ENCODE measurements around the gene TRIM67. TPM values are rescaled to one million over a fixed set of nuclear protein-coding genes. Genes with fewer than 3 reads are reported as not detected.

Gene TRIM67
- total and polyA plus RNA-seq, 2 of the 4 experiments (the other 2 are of a cell fraction) = not detected

DNA sequence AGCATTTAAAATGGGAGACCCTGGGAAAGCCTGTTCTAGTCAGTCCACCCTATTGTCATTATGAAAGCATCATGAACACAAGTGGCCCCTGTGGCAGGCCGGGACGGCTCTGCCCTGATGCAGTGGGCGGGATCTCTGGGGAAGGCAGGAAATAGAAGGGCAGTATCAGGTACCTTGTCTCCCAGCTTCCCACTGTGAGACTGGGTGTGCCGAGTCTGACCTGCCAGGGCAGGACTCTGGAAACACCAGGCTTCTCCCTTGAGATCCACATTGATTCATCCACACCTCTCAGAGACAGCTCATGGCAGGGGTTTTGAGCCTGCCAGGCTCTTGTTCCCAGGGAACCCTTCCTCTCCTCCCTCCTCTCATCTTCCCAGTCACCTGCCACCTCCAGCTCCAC lies 54.6 kb downstream of the TRIM67 start:
- Histone ChIP-seq H3K14ac (replicated peaks; ENCODE audit: low read depth, low read length) (no peak overlapping the region), H3K27ac (ENCODE audit: insufficient read depth, low read length) (no peak overlapping the region), H3K9me3 (ENCODE audit: control insufficient read depth, insufficient read depth, low read length) (no peaks in the 10 kb centered on the region), H3K4me3 (ENCODE audit: insufficient read depth, low read depth, low read length) (no peak overlapping the region), H3K36me3 (ENCODE audit: control insufficient read depth, insufficient read depth, low read length) (no peaks in the 10 kb centered on the region), H2AK5ac (ENCODE audit: low read depth, low read length) (no peak overlapping the region), H3K79me1 (ENCODE audit: low read depth in 1 of 2, low read length in 2 of 2) (no peaks in the 10 kb centered on the region), H4K20me1 (ENCODE audit: insufficient read depth, low read length) (no peaks in the 10 kb centered on the region), H2AFZ (replicated peaks; ENCODE audit: low read length, poor library complexity) (no peak overlapping the region), H3K56ac (ENCODE audit: extremely low read depth, insufficient read depth, low read length) (no peak overlapping the region), H3K23ac (ENCODE audit: low read depth, low read length) (no peak overlapping the region), H3K18ac (ENCODE audit: low read depth, low read length) (no peak overlapping the region), H3K9me1 (ENCODE audit: insufficient read depth, low read length) (no peaks in the 10 kb centered on the region), H2BK20ac (ENCODE audit: low read depth, low read length) (no peak overlapping the region), H2AK9ac (replicated peaks; ENCODE audit: low read depth, low read length, poor library complexity) (no peak overlapping the region), H3K4me1 (ENCODE audit: control insufficient read depth, insufficient read depth, low read length) (no peaks in the 10 kb centered on the region), H3K27me3 (ENCODE audit: control insufficient read depth, insufficient read depth, low read length) (peaks cover 37% of the 10 kb centered on the region), H3K4me2 (ENCODE audit: low read depth, low read length) (no peak overlapping the region; the same call in 1 of the 2 replicates), H3K9ac (ENCODE audit: low read depth, low read length) (no peak overlapping the region), H2BK120ac (ENCODE audit: low read depth, low read length) (no peak overlapping the region), H2BK15ac (ENCODE audit: low read depth, low read length) (no peak overlapping the region), H4K5ac (ENCODE audit: low read depth, low read length) (no peak overlapping the region), H4K8ac (ENCODE audit: low read depth in 2 of 2, low read length in 2 of 2) (no peak overlapping the region), H2BK5ac (ENCODE audit: low read depth, low read length, poor library complexity, severe bottlenecking) (no peak overlapping the region), H3K4ac (ENCODE audit: low read depth, low read length) (no peak overlapping the region), H4K91ac (ENCODE audit: insufficient read depth, low read depth, low read length) (no peak overlapping the region)
- dilution Hi-C loops (cut with HindIII; ENCODE audit: low sequenced_read_pairs, unreplicated experiment) = no loop called here
- DNase-seq (no peak), ATAC-seq (ENCODE audit: low read depth) (no peak)
- in situ Hi-C loops (cut with MboI; ENCODE audit: low sequenced_read_pairs) = no loop called here
- no TSS peak for BruUV-seq (replicated peaks)
- intact Hi-C loops (cut with micrococcal nuclease) = no loop called here
- no CpG with 5 or more reads among the region's 4 CpGs for WGBS, 2 experiments (ENCODE audit: extremely low coverage in 2 of 2, insufficient read length in 1 of 2)
- ChIA-PET CTCF (no interaction called here), POLR2A (ENCODE audit: unreplicated experiment) (no interaction called here)
- TF ChIP-seq MAZ (IDR thresholded peaks at IDR 0.05; ENCODE audit: borderline replicate concordance, low read depth, low read length) = no peak
- TF ChIP-seq, protein P1, sequence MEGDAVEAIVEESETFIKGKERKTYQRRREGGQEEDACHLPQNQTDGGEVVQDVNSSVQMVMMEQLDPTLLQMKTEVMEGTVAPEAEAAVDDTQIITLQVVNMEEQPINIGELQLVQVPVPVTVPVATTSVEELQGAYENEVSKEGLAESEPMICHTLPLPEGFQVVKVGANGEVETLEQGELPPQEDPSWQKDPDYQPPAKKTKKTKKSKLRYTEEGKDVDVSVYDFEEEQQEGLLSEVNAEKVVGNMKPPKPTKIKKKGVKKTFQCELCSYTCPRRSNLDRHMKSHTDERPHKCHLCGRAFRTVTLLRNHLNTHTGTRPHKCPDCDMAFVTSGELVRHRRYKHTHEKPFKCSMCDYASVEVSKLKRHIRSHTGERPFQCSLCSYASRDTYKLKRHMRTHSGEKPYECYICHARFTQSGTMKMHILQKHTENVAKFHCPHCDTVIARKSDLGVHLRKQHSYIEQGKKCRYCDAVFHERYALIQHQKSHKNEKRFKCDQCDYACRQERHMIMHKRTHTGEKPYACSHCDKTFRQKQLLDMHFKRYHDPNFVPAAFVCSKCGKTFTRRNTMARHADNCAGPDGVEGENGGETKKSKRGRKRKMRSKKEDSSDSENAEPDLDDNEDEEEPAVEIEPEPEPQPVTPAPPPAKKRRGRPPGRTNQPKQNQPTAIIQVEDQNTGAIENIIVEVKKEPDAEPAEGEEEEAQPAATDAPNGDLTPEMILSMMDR (conservative IDR thresholded peaks at IDR 0.05; ENCODE audit: low read depth, low read length) = no peak
- TF ChIP-seq, protein P2, sequence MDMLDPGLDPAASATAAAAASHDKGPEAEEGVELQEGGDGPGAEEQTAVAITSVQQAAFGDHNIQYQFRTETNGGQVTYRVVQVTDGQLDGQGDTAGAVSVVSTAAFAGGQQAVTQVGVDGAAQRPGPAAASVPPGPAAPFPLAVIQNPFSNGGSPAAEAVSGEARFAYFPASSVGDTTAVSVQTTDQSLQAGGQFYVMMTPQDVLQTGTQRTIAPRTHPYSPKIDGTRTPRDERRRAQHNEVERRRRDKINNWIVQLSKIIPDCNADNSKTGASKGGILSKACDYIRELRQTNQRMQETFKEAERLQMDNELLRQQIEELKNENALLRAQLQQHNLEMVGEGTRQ (IDR thresholded peaks at IDR 0.05; ENCODE audit: low read depth, low read length) = no peak
- TF ChIP-seq RFX5 (IDR thresholded peaks at IDR 0.05; ENCODE audit: low read depth, low read length) = no peak
- TF ChIP-seq CHD1 (IDR thresholded peaks at IDR 0.05; ENCODE audit: low read depth, low read length) = no peak
- TF ChIP-seq RAD21 (IDR thresholded peaks at IDR 0.05; ENCODE audit: low read length) = no peak
- no peak for TF ChIP-seq CEBPB (IDR thresholded peaks at IDR 0.05; ENCODE audit: low read depth, low read length)
- TF ChIP-seq BHLHE40 (IDR thresholded peaks at IDR 0.05; ENCODE audit: low read depth, low read length) = no peak
- TF ChIP-seq NFE2L2 (IDR thresholded peaks at IDR 0.05; ENCODE audit: low read depth, low read length) = no peak
- TF ChIP-seq MXI1 (IDR thresholded peaks at IDR 0.05; ENCODE audit: borderline replicate concordance, low read depth, low read length) = no peak
- TF ChIP-seq SMC3 (IDR thresholded peaks at IDR 0.05; ENCODE audit: low read depth, low read length) = no peak
- no peak for TF ChIP-seq RCOR1 (IDR thresholded peaks at IDR 0.05; ENCODE audit: insufficient replicate concordance, low read length)

Measured in IMR-90 (cell line).